Transverse colon (tissue), 3 donors: ENCODE measurements around the gene SERPINB6.

ENCODE experiments used
- EP300 ChIP-seq: sonication (generic); formaldehyde crosslinking; IDR thresholded peaks from one replicate; pipeline ENCODE4 v1.6.1; 2017; ENCODE audit warnings: antibody characterized with exemption, low read depth
- POLR2A ChIP-seq: fragments of 450-650 bp; IDR thresholded peaks from one replicate; pipeline ENCODE4 v1.6.1; 2016; ENCODE audit warnings: antibody characterized with exemption, mild to moderate bottlenecking, moderate library complexity
- POLR2AphosphoS5 ChIP-seq, 3 donors: sonication (generic); formaldehyde crosslinking; IDR thresholded peaks; one replicate each; pipeline ENCODE4 v1.6.1; 2016; ENCODE audit warnings: antibody characterized with exemption in 3 of 3

GRCh38 chr6:2931055-2931454 is 40.3 kb downstream of the SERPINB6 start:
- TF ChIP-seq POLR2AphosphoS5 (IDR thresholded peaks at IDR 0.05), result no peak
- TF ChIP-seq POLR2A, result no peak
- TF ChIP-seq EP300, result no peak
